DND-41 (cell line): ENCODE results near the gene NCOA3.
A peak's percentile ranks its signal among the peaks of the same experiment; 100 is the strongest.
"Not testable (repeated sequence)": the region's sequence is repeated elsewhere in the genome, so short reads cannot be mapped to it uniquely, and the experiment has no call there.

ENCODE experiments used
- ATAC-seq: fragments of 200-7000 bp; cut with Tn5 transposase; 3 replicates; pipeline ENCODE4 v1.9.1; 2021; ENCODE audit warnings: low read depth; ENCODE audit not compliant: insufficient read depth
- DNase-seq: peaks from one replicate; pipeline ENCODE4 v3.0.0-alpha.2; 2020
- H2AFZ ChIP-seq: 2 replicates; pipeline ENCODE4 v1.6.0; 2012; ENCODE audit warnings: low read depth, low read length
- H3K27ac ChIP-seq: 2 replicates; pipeline ENCODE4 v1.5.1; 2012; ENCODE audit warnings: low read length, inconsistent platforms
- H3K27me3 ChIP-seq: fragments of 200-600 bp; sonication (generic); 2 replicates; pipeline ENCODE4 v1.6.0; 2012; ENCODE audit warnings: low read length, mild to moderate bottlenecking, inconsistent platforms; ENCODE audit not compliant: insufficient read depth, poor library complexity
- H3K36me3 ChIP-seq: 2 replicates; pipeline ENCODE4 v1.5.1; 2012; ENCODE audit warnings: low read length, inconsistent platforms; ENCODE audit not compliant: insufficient read depth
- H3K4me1 ChIP-seq: 2 replicates; pipeline ENCODE4 v1.5.1; 2012; ENCODE audit warnings: mild to moderate bottlenecking, low read length; ENCODE audit not compliant: insufficient read depth
- H3K4me2 ChIP-seq: 2 replicates; pipeline ENCODE4 v1.6.0; 2012; ENCODE audit warnings: mild to moderate bottlenecking, moderate library complexity, low read length, inconsistent platforms; ENCODE audit not compliant: insufficient read depth
- H3K4me3 ChIP-seq, 2 experiments: fragments of 200-600 bp in 1 of 2; shearing (Covaris generic) in 1 of 2; 2 replicates each; pipeline ENCODE4 v1.5.1; 2012 to 2016; ENCODE audit warnings: inconsistent platforms in 2 of 2, low read length in 2 of 2, mild to moderate bottlenecking in 2 of 2, low read depth in 1 of 2, moderate library complexity in 1 of 2
- H3K79me2 ChIP-seq: 2 replicates; pipeline ENCODE4 v1.6.0; 2012; ENCODE audit warnings: low read length, inconsistent platforms; ENCODE audit not compliant: insufficient read depth
- H3K9ac ChIP-seq: 2 replicates; pipeline ENCODE4 v1.6.0; 2012; ENCODE audit warnings: low read depth, mild to moderate bottlenecking, inconsistent platforms, low read length, moderate library complexity
- H3K9me3 ChIP-seq: 2 replicates; pipeline ENCODE4 v1.5.1; 2012; ENCODE audit warnings: low read length, moderate library complexity, mild to moderate bottlenecking, inconsistent platforms; ENCODE audit not compliant: insufficient read depth, severe bottlenecking
- H4K20me1 ChIP-seq: 2 replicates; pipeline ENCODE4 v1.6.0; 2012; ENCODE audit warnings: low read length; ENCODE audit not compliant: insufficient read depth
- EZH2 ChIP-seq: IDR thresholded peaks from 3 replicates; pipeline ENCODE4 v1.6.1; 2012; ENCODE audit warnings: borderline replicate concordance, low read depth, mild to moderate bottlenecking, moderate library complexity, low read length, inconsistent platforms; ENCODE audit not compliant: severe bottlenecking
- TF ChIP-seq, protein P1 (sequence below): IDR thresholded peaks from 2 replicates; pipeline ENCODE4 v1.5.1; 2012; ENCODE audit warnings: borderline replicate concordance, low read length, moderate library complexity, mild to moderate bottlenecking; ENCODE audit not compliant: poor library complexity, severe bottlenecking; ENCODE audit errors: extremely low read depth

The NCOA3 gene

DNA sequence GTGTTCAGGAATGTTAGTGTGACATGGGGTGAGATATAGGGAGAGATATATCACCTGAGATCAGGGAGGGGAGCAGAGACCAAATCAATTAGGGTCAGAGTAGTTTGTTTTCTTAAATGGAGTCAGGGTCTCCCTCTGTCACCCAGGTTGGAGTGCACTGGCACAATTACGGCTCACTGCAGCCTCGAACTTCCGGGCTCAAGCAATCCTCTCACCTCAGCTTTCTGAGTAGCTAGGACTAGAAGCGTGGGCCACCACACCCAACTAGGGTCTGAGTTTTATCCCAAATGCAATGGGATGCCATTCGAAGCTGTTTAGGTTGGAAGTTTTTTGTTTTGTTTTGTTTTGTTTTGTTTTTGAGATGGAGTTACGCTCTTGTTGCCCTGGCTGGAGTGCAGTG is 3.1 kb upstream of the NCOA3 start:
- no peak overlapping the region for H3K4me3 ChIP-seq
- H3K4me2 ChIP-seq, result no peak overlapping the region
- ATAC-seq, result no peak

DNA sequence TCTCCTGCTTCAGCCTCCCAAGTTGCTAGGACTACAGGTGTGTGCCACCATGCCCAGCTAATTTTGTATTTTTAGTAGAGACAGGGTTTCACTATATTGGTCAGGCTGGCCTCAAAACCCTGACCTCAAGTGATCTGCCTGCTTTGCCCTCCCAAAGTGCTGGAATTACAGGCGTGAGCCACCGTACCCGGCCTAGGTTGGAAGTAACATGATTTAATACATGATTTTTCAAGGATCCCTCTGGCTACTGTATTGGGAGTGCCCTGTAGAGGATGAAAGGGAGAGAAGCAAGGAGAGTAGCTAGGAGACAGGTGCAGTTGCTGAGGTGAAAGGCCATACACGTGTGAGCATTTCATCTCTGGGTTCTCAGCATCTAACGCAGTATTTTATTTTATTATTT is 2.6 kb upstream of the NCOA3 start:
- Histone ChIP-seq H3K4me3 (no peak overlapping the region), H3K27ac (no peak overlapping the region), H3K27me3 (no peaks in the 10 kb centered on the region), H3K4me2 (no peak overlapping the region), H3K79me2 (peaks cover 21% of the 10 kb centered on the region), H3K9me3 (no peaks in the 10 kb centered on the region), H3K36me3 (no peaks in the 10 kb centered on the region; the same call in 1 of the 2 replicates), H2AFZ (no peak overlapping the region), H3K9ac (no peak overlapping the region), H4K20me1 (no peaks in the 10 kb centered on the region), H3K4me1 (peaks cover 28% of the 10 kb centered on the region)
- TF ChIP-seq EZH2, result no peak
- TF ChIP-seq, protein P1, sequence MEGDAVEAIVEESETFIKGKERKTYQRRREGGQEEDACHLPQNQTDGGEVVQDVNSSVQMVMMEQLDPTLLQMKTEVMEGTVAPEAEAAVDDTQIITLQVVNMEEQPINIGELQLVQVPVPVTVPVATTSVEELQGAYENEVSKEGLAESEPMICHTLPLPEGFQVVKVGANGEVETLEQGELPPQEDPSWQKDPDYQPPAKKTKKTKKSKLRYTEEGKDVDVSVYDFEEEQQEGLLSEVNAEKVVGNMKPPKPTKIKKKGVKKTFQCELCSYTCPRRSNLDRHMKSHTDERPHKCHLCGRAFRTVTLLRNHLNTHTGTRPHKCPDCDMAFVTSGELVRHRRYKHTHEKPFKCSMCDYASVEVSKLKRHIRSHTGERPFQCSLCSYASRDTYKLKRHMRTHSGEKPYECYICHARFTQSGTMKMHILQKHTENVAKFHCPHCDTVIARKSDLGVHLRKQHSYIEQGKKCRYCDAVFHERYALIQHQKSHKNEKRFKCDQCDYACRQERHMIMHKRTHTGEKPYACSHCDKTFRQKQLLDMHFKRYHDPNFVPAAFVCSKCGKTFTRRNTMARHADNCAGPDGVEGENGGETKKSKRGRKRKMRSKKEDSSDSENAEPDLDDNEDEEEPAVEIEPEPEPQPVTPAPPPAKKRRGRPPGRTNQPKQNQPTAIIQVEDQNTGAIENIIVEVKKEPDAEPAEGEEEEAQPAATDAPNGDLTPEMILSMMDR, result no peak
- no peak for ATAC-seq
- DNase-seq, result no peak

More for the DNA sequence above, 3.1 kb upstream of the NCOA3 start:
- H3K9me3 ChIP-seq, result no peaks in the 10 kb centered on the region
- no peaks in the 10 kb centered on the region for H3K27me3 ChIP-seq
- H3K9ac ChIP-seq, result no peak overlapping the region
- DNase-seq, result no peak
- no peaks in the 10 kb centered on the region for H4K20me1 ChIP-seq
- H3K27ac ChIP-seq, result no peak overlapping the region
- no peak for TF ChIP-seq EZH2
- H2AFZ ChIP-seq, result no peak overlapping the region
- H3K4me1 ChIP-seq, result peaks cover 25% of the 10 kb centered on the region
- H3K36me3 ChIP-seq, result no peaks in the 10 kb centered on the region; the same call in 1 of the 2 replicates
- peaks cover 17% of the 10 kb centered on the region for H3K79me2 ChIP-seq

DNA sequence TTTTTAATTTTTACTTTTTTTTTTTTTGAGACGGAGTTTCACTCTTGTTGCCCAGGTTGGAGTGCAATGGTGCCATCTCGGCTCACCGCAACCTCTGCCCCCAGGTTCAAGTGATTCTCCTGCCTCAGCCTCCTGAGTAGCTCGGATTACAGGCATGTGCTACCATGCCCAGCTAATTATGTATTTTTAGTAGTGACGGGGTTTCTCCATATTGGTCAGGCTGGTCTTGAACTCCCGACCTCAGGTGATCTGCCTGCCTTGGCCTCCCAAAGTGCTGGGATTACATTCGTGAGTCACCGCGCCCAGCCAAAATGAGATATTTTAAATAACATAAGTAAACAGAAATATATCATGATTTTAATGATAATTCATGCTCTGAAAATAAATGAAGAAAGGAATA is 1.6 kb upstream of the NCOA3 start:
- not testable (repeated sequence) for H3K27ac ChIP-seq, H3K27me3 ChIP-seq, DNase-seq, ATAC-seq, H3K36me3 ChIP-seq, H4K20me1 ChIP-seq, H3K9ac ChIP-seq, H3K9me3 ChIP-seq, H3K4me3 ChIP-seq
- H3K4me1 ChIP-seq, result peaks cover 31% of the 10 kb centered on the region
- peaks cover 29% of the 10 kb centered on the region for H3K79me2 ChIP-seq
- H3K4me2 ChIP-seq, result peak overlapping the region; percentile 97; the same call in 1 of the 2 replicates
- H2AFZ ChIP-seq, result peak overlapping the region; percentile 43; the same call in 1 of the 2 replicates

DNA sequence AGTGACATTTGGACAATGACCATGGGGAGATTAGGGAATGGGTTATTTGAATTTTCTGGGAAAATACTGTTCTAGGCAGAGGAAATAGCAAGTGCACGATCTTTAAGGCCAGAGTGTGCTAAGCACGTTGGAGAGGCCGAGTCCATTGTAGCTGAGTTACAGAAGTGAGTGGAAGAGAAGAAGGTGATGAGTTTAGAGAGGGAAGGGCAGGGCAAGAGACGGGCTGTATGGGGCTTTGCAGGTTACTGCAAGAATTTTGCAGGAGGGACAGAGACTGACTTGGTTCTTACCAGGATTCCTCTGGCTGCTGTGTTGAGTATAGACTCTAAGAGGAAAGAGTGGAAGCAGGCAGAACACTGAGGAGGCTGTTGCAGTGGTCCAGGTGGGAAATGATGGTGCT is 1.1 kb upstream of the NCOA3 start:
- Histone ChIP-seq H3K4me1 (peaks cover 31% of the 10 kb centered on the region), H3K4me3 (peak overlapping the region in 1 of 2 experiments; percentile 87; a peak in 2 of 4 replicates), H3K9ac (peak overlapping the region; percentile 73; the same call in 1 of the 2 replicates), H3K27ac (no peak overlapping the region), H3K9me3 (no peaks in the 10 kb centered on the region), H3K36me3 (no peaks in the 10 kb centered on the region; the same call in 1 of the 2 replicates), H3K4me2 (peak overlapping the region; percentile 97), H4K20me1 (no peaks in the 10 kb centered on the region), H3K27me3 (no peaks in the 10 kb centered on the region), H2AFZ (peak overlapping the region; percentile 43), H3K79me2 (peaks cover 34% of the 10 kb centered on the region)
- ATAC-seq (no peak), DNase-seq (no peak)
- TF ChIP-seq EZH2, result no peak
- TF ChIP-seq, protein P1, result no peak
